HEK293 (cell line): ENCODE data around the gene OR5K2.
A peak's percentile ranks its signal among the peaks of the same experiment; 100 is the strongest.

Source experiments
- CTCF ChIA-PET: fragments of 350-600 bp; formaldehyde crosslinking; extraction: SDS; loops from one replicate; lab custom pipeline; 2021; ENCODE audit warnings: antibody characterized with exemption; lab: Yijun Ruan, JAX
- POLR2A ChIA-PET: fragments of 300-600 bp; formaldehyde crosslinking; extraction: SDS; loops from one replicate; lab custom pipeline; 2020; ENCODE audit warnings: antibody characterized with exemption, inconsistent platforms; lab: Yijun Ruan, JAX
- H3K27ac ChIP-seq: fragments of 200-500 bp; sonication (Bioruptor generic); 2 replicates; pipeline ENCODE4 v1.5.1; 2014; ENCODE audit warnings: low read depth, low read length, control low read depth, inconsistent platforms; ENCODE audit errors: extremely low read depth
- H3K36me3 ChIP-seq, 2 experiments: fragments of 200-500 bp in 1 of 2; sonication (Bioruptor generic) in 1 of 2; 1 replicate in 1 of 2; 2 replicates in 1 of 2; pipeline ENCODE4 v1.5.1; 2014 to 2017; ENCODE audit warnings: inconsistent platforms in 2 of 2, low read length in 2 of 2; ENCODE audit not compliant: control insufficient read depth in 2 of 2, insufficient read depth in 1 of 2
- H3K4me1 ChIP-seq: fragments of 200-500 bp; sonication (Bioruptor generic); 2 replicates; pipeline ENCODE4 v1.5.1; 2014; ENCODE audit warnings: mild to moderate bottlenecking, low read length, inconsistent platforms; ENCODE audit not compliant: control insufficient read depth, insufficient read depth
- H3K4me3 ChIP-seq: 2 replicates; pipeline ENCODE4 v1.5.1; 2011; ENCODE audit warnings: low read depth, mild to moderate bottlenecking, control low read depth, low read length, moderate library complexity
- H3K9me3 ChIP-seq: fragments of 200-500 bp; sonication (Bioruptor generic); 2 replicates; pipeline ENCODE4 v1.5.1; 2014; ENCODE audit warnings: low read depth, low read length, inconsistent platforms; ENCODE audit not compliant: control insufficient read depth, insufficient read depth
- GLI2 ChIP-seq: fragments of 450-650 bp; formaldehyde crosslinking; IDR thresholded peaks from 2 replicates; pipeline ENCODE4; 2017; ENCODE audit warnings: missing biosample characterization, missing genetic modification characterization, low read depth, borderline replicate concordance
- GLI4 ChIP-seq: fragments of 450-650 bp; formaldehyde crosslinking; IDR thresholded peaks from 2 replicates; pipeline ENCODE4 v1.5.1; 2016; ENCODE audit warnings: missing biosample characterization, missing genetic modification characterization
- GLIS2 ChIP-seq: fragments of 450-650 bp; formaldehyde crosslinking; IDR thresholded peaks from 2 replicates; pipeline ENCODE4 v1.5.1; 2016; ENCODE audit warnings: missing biosample characterization, missing genetic modification characterization
- HOXD13 ChIP-seq: sonication (generic); formaldehyde crosslinking; IDR thresholded peaks from 2 replicates; pipeline ENCODE4 v1.8.0; 2022; ENCODE audit warnings: missing genetic modification reagents, borderline replicate concordance
- KLF10 ChIP-seq: fragments of 450-650 bp; IDR thresholded peaks from 2 replicates; pipeline ENCODE4 v1.5.1; 2018; ENCODE audit warnings: missing biosample characterization, mild to moderate bottlenecking, missing genetic modification characterization
- MZF1 ChIP-seq: fragments of 450-650 bp; formaldehyde crosslinking; IDR thresholded peaks from 2 replicates; pipeline ENCODE4 v1.5.1; 2017; ENCODE audit warnings: missing biosample characterization, missing genetic modification characterization, borderline replicate concordance
- OSR2 ChIP-seq: fragments of 450-650 bp; formaldehyde crosslinking; IDR thresholded peaks from 2 replicates; pipeline ENCODE4 v1.5.1; 2016; ENCODE audit warnings: missing biosample characterization, missing genetic modification characterization
- PRDM6 ChIP-seq: fragments of 450-650 bp; formaldehyde crosslinking; IDR thresholded peaks from 2 replicates; pipeline ENCODE4 v1.5.1; 2017; ENCODE audit warnings: missing biosample characterization, missing genetic modification characterization
- RBAK ChIP-seq: fragments of 450-650 bp; formaldehyde crosslinking; IDR thresholded peaks from 2 replicates; pipeline ENCODE4 v1.5.1; 2016; ENCODE audit warnings: missing biosample characterization, missing genetic modification characterization
- SP2 ChIP-seq: fragments of 450-650 bp; formaldehyde crosslinking; IDR thresholded peaks from 2 replicates; pipeline ENCODE4 v1.5.1; 2016; ENCODE audit warnings: missing biosample characterization, missing genetic modification characterization
- SP7 ChIP-seq: fragments of 450-650 bp; formaldehyde crosslinking; IDR thresholded peaks from 2 replicates; pipeline ENCODE4 v1.5.1; 2016; ENCODE audit warnings: missing biosample characterization, missing genetic modification characterization
- ZIC2 ChIP-seq: fragments of 450-650 bp; formaldehyde crosslinking; IDR thresholded peaks from 2 replicates; pipeline ENCODE4 v1.5.1; 2016; ENCODE audit warnings: missing biosample characterization, missing genetic modification characterization
- ZNF10 ChIP-seq: fragments of 450-650 bp; formaldehyde crosslinking; IDR thresholded peaks from 2 replicates; pipeline ENCODE4 v1.5.1; 2017; ENCODE audit warnings: missing biosample characterization, missing genetic modification characterization
- ZNF133 ChIP-seq: fragments of 450-650 bp; formaldehyde crosslinking; IDR thresholded peaks from 2 replicates; pipeline ENCODE4 v1.5.1; 2016; ENCODE audit warnings: missing biosample characterization, missing genetic modification characterization
- ZNF138 ChIP-seq: fragments of 450-650 bp; formaldehyde crosslinking; IDR thresholded peaks from 2 replicates; pipeline ENCODE4 v1.5.1; 2016; ENCODE audit warnings: missing biosample characterization, missing genetic modification characterization, borderline replicate concordance
- ZNF155 ChIP-seq: fragments of 450-650 bp; formaldehyde crosslinking; IDR thresholded peaks from 2 replicates; pipeline ENCODE4 v1.5.1; 2016; ENCODE audit warnings: missing biosample characterization, missing genetic modification characterization
- ZNF16 ChIP-seq: fragments of 450-650 bp; formaldehyde crosslinking; IDR thresholded peaks from 2 replicates; pipeline ENCODE4 v1.5.1; 2016; ENCODE audit warnings: low read depth, missing biosample characterization, missing genetic modification characterization
- ZNF2 ChIP-seq: fragments of 450-650 bp; formaldehyde crosslinking; IDR thresholded peaks from 2 replicates; pipeline ENCODE4 v1.5.1; 2016; ENCODE audit warnings: missing biosample characterization, missing genetic modification characterization
- ZNF211 ChIP-seq: fragments of 450-650 bp; formaldehyde crosslinking; IDR thresholded peaks from 2 replicates; pipeline ENCODE4 v1.5.1; 2016; ENCODE audit warnings: low read depth, missing biosample characterization, missing genetic modification characterization
- ZNF223 ChIP-seq: fragments of 450-650 bp; formaldehyde crosslinking; IDR thresholded peaks from 2 replicates; pipeline ENCODE4 v1.5.1; 2016; ENCODE audit warnings: missing biosample characterization, missing genetic modification characterization
- ZNF24 ChIP-seq: fragments of 450-650 bp; formaldehyde crosslinking; IDR thresholded peaks from 2 replicates; pipeline ENCODE4 v1.5.1; 2016; ENCODE audit warnings: missing biosample characterization, missing genetic modification characterization
- ZNF302 ChIP-seq: fragments of 450-650 bp; formaldehyde crosslinking; IDR thresholded peaks from 2 replicates; pipeline ENCODE4 v1.5.1; 2016; ENCODE audit warnings: missing biosample characterization, missing genetic modification characterization, low read depth
- ZNF354C ChIP-seq: fragments of 450-650 bp; formaldehyde crosslinking; IDR thresholded peaks from 2 replicates; pipeline ENCODE4 v1.5.1; 2016; ENCODE audit warnings: missing biosample characterization, missing genetic modification characterization, low read depth, borderline replicate concordance
- ZNF366 ChIP-seq: fragments of 450-650 bp; formaldehyde crosslinking; conservative IDR thresholded peaks from 2 replicates; pipeline ENCODE4 v1.5.1; 2016; ENCODE audit warnings: missing biosample characterization, missing genetic modification characterization
- ZNF423 ChIP-seq: fragments of 450-650 bp; formaldehyde crosslinking; IDR thresholded peaks from 2 replicates; pipeline ENCODE4 v1.5.1; 2016; ENCODE audit warnings: missing biosample characterization, missing genetic modification characterization
- ZNF521 ChIP-seq: fragments of 450-650 bp; formaldehyde crosslinking; IDR thresholded peaks from 2 replicates; pipeline ENCODE4 v1.5.1; 2017; ENCODE audit warnings: missing biosample characterization, mild to moderate bottlenecking, missing genetic modification characterization
- ZNF580 ChIP-seq: fragments of 450-650 bp; formaldehyde crosslinking; IDR thresholded peaks from 2 replicates; pipeline ENCODE4 v1.5.1; 2016; ENCODE audit warnings: missing biosample characterization, missing genetic modification characterization
- ZNF621 ChIP-seq: fragments of 450-650 bp; formaldehyde crosslinking; IDR thresholded peaks from 2 replicates; pipeline ENCODE4 v1.5.1; 2017; ENCODE audit warnings: missing biosample characterization, missing genetic modification characterization
- ZNF629 ChIP-seq: fragments of 450-650 bp; formaldehyde crosslinking; IDR thresholded peaks from 2 replicates; pipeline ENCODE4 v1.5.1; 2017; ENCODE audit warnings: missing biosample characterization, missing genetic modification characterization
- ZNF660 ChIP-seq: fragments of 450-650 bp; IDR thresholded peaks from 2 replicates; pipeline ENCODE4 v1.5.1; 2018; ENCODE audit warnings: missing biosample characterization, mild to moderate bottlenecking, missing genetic modification characterization
- ZNF76 ChIP-seq: fragments of 450-650 bp; formaldehyde crosslinking; IDR thresholded peaks from 2 replicates; pipeline ENCODE4; 2016; ENCODE audit warnings: low read depth, missing biosample characterization, missing genetic modification characterization, borderline replicate concordance
- ZSCAN16 ChIP-seq: fragments of 450-650 bp; formaldehyde crosslinking; IDR thresholded peaks from 2 replicates; pipeline ENCODE4 v1.5.1; 2016; ENCODE audit warnings: missing biosample characterization, missing genetic modification characterization
- ZXDB ChIP-seq: fragments of 450-650 bp; formaldehyde crosslinking; IDR thresholded peaks from 2 replicates; pipeline ENCODE4 v1.5.1; 2016; ENCODE audit warnings: missing biosample characterization, missing genetic modification characterization
- TF ChIP-seq, protein P1 (sequence below): fragments of 450-650 bp; formaldehyde crosslinking; IDR thresholded peaks from 2 replicates; pipeline ENCODE4 v1.5.1; 2016; ENCODE audit warnings: missing biosample characterization, missing genetic modification characterization, borderline replicate concordance
- TF ChIP-seq, protein P2 (sequence below): fragments of 450-650 bp; formaldehyde crosslinking; IDR thresholded peaks from 2 replicates; pipeline ENCODE4; 2016; ENCODE audit warnings: missing biosample characterization, missing genetic modification characterization

OR5K2 gene

GRCh38 chr3:98500019-98500418, 2.5 kb downstream of the OR5K2 start:
- no peak overlapping the region for H3K4me3 ChIP-seq
- CTCF ChIA-PET = no interaction called here
- TF ChIP-seq KLF10 (tag by site-specific recombination) (peak; percentile 46; the same call in 1 of the 2 replicates), ZNF302 (tag by site-specific recombination) (no peak), ZNF660 (tag by site-specific recombination) (no peak), ZNF366 (tag by site-specific recombination) (peak; percentile 81), ZNF521 (tag by site-specific recombination) (no peak), SP2 (tag by site-specific recombination) (0 out of 2 replicates have a peak, but pooled peaks have one; percentile 17), ZNF138 (tag by site-specific recombination) (no peak), ZSCAN16 (tag by site-specific recombination) (no peak), ZNF211 (tag by site-specific recombination) (no peak), ZNF2 (peak; percentile 67; the same call in 1 of the 2 replicates), ZNF354C (no peak), GLI4 (tag by site-specific recombination) (no peak), PRDM6 (tag by site-specific recombination) (peak; percentile 98), MZF1 (peak; percentile 65; the same call in 1 of the 2 replicates), ZNF629 (tag by site-specific recombination) (peak; percentile 93), HOXD13 (CRISPR knock-in tag) (no peak), ZNF16 (tag by site-specific recombination) (no peak), ZNF155 (tag by site-specific recombination) (no peak), ZNF223 (no peak), SP7 (tag by site-specific recombination) (peak; percentile 86), ZIC2 (peak; percentile 58), ZNF580 (tag by site-specific recombination) (peak; percentile 66; the same call in 1 of the 2 replicates), GLI2 (peak; percentile 74), ZNF133 (tag by site-specific recombination) (no peak), OSR2 (peak; percentile 63; the same call in 1 of the 2 replicates), ZNF24 (tag by site-specific recombination) (peak; percentile 93), RBAK (tag by site-specific recombination) (no peak), ZNF76 (tag by site-specific recombination) (0 out of 2 replicates have a peak, but pooled peaks have one; percentile 30), ZNF423 (tag by site-specific recombination) (no peak), GLIS2 (no peak), ZXDB (tag by site-specific recombination) (peak; percentile 26; the same call in 1 of the 2 replicates), ZNF621 (tag by site-specific recombination) (no peak), ZNF10 (tag by site-specific recombination) (peak; percentile 74; the same call in 1 of the 2 replicates)
- TF ChIP-seq, protein P1, sequence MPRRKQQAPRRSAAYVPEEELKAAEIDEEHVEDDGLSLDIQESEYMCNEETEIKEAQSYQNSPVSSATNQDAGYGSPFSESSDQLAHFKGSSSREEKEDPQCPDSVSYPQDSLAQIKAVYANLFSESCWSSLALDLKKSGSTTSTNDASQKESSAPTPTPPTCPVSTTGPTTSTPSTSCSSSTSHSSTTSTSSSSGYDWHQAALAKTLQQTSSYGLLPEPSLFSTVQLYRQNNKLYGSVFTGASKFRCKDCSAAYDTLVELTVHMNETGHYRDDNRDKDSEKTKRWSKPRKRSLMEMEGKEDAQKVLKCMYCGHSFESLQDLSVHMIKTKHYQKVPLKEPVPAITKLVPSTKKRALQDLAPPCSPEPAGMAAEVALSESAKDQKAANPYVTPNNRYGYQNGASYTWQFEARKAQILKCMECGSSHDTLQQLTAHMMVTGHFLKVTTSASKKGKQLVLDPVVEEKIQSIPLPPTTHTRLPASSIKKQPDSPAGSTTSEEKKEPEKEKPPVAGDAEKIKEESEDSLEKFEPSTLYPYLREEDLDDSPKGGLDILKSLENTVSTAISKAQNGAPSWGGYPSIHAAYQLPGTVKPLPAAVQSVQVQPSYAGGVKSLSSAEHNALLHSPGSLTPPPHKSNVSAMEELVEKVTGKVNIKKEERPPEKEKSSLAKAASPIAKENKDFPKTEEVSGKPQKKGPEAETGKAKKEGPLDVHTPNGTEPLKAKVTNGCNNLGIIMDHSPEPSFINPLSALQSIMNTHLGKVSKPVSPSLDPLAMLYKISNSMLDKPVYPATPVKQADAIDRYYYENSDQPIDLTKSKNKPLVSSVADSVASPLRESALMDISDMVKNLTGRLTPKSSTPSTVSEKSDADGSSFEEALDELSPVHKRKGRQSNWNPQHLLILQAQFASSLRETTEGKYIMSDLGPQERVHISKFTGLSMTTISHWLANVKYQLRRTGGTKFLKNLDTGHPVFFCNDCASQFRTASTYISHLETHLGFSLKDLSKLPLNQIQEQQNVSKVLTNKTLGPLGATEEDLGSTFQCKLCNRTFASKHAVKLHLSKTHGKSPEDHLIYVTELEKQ (tag by site-specific recombination) = peak; percentile 93
- TF ChIP-seq, protein P2, sequence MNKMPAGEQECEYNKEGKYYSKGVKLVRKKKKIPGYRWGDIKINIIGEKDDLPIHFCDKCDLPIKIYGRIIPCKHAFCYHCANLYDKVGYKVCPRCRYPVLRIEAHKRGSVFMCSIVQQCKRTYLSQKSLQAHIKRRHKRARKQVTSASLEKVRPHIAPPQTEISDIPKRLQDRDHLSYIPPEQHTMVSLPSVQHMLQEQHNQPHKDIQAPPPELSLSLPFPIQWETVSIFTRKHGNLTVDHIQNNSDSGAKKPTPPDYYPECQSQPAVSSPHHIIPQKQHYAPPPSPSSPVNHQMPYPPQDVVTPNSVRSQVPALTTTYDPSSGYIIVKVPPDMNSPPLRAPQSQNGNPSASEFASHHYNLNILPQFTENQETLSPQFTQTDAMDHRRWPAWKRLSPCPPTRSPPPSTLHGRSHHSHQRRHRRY (tag by site-specific recombination) = no peak

More at GRCh38 chr3:98500019-98500418, 2.5 kb downstream of the OR5K2 start:
- Histone ChIP-seq H3K9me3 (no peaks in the 10 kb centered on the region), H3K4me1 (no peaks in the 10 kb centered on the region), H3K36me3 (no peaks in the 10 kb centered on the region), H3K27ac (no peak overlapping the region)
- POLR2A ChIA-PET = no interaction called here
